ENCODE data around the gene SLCO3A1. TPM values are rescaled to one million over a fixed set of nuclear protein-coding genes. Genes with fewer than 3 reads are reported as not detected.

SLCO3A1 gene
- total and polyA plus RNA-seq, 2 of the 8 experiments (the other 6 are each of a cell fraction or from before 2014, with no cell fraction given) = 15.1 to 20.4 TPM

DNA sequence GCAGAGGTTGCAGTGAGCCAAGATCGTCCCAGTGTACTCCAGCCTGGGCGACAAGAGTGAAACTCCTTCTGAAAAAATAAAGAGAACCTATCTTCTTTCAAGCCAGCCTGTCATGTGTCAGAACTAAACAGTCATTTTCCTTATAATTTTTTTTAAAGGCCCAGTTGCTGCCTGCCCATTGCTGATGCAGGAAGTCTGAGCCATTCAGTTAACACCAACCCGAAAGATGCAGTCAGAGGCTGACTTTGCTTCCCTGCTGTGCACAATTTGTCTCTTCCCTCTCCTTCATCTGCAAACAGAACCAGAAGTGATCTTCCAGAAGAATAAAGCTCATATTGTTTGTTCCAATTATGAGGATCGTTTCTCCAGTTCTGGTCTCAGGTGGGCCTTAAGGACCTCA, 220.6 kb downstream of the SLCO3A1 start:
- TF ChIP-seq RAD21 (IDR thresholded peaks at IDR 0.05 in 1 of 2, conservative IDR thresholded peaks at IDR 0.05 in 1 of 2; ENCODE audit: low read depth in 2 of 2, low read length in 2 of 2) (no peak), EP300 (IDR thresholded peaks at IDR 0.05; ENCODE audit: borderline replicate concordance in 1 of 2, low read depth in 2 of 2, low read length in 2 of 2) (no peak), RFX5 (IDR thresholded peaks at IDR 0.05; ENCODE audit: borderline replicate concordance, low read depth, low read length) (no peak), SAP30 (IDR thresholded peaks at IDR 0.05; ENCODE audit: insufficient read depth, insufficient replicate concordance, low read length) (no peak)
- H2BK15ac ChIP-seq (ENCODE audit: low read length) = no peak overlapping the region
- H3K9me3 ChIP-seq (ENCODE audit: insufficient read depth in 2 of 2, low read depth in 1 of 2, low read length in 1 of 2) = no peaks in the 10 kb centered on the region
- H3K4me3 ChIP-seq (ENCODE audit: extremely low read depth in 1 of 4, insufficient read depth in 2 of 4, low read depth in 3 of 4, low read length in 4 of 4) = no peak overlapping the region
- H3K27me3 ChIP-seq (replicated peaks in 1 of 4; ENCODE audit: control insufficient read depth in 3 of 4, extremely low read depth in 1 of 4, insufficient read depth in 3 of 4, low read length in 3 of 4) = no peaks in the 10 kb centered on the region
- H3K4me1 ChIP-seq (replicated peaks in 1 of 4; ENCODE audit: control insufficient read depth in 3 of 4, insufficient read depth in 4 of 4, low read length in 3 of 4) = peaks cover 0 to 2% (median 0%) of the 10 kb centered on the region in 4 experiments; a peak in 4 of 7 replicates
- H3K79me2 ChIP-seq (ENCODE audit: control insufficient read depth in 1 of 2, insufficient read depth in 2 of 2, low read length in 2 of 2) = no peaks in the 10 kb centered on the region
- 83% methylated on average over 4 of the region's 4 CpGs; no CpG with 5 or more reads in 1 of the 2 experiments for WGBS, 2 experiments (ENCODE audit: extremely low coverage in 1 of 2, insufficient coverage in 1 of 2, insufficient read length in 1 of 2, insufficient replicate concordance in 2 of 2, low coverage in 1 of 2, low lambda C conversion rate in 2 of 2, missing lambda C conversion rate in 1 of 2)
- no peak overlapping the region for H2BK5ac ChIP-seq (ENCODE audit: low read depth, low read length)
- no peaks in the 10 kb centered on the region for H3K79me1 ChIP-seq (ENCODE audit: low read depth, low read length)
- CTCF ChIA-PET (ENCODE audit: partially characterized antibody) = interaction anchor here (0.6 to 9.3 kb wide), 5 partner anchors 10 to 368 kb away, joined by 3 to 79 read pairs (median 8); no protein-coding TSS in a partner anchor
- H3K14ac ChIP-seq (ENCODE audit: insufficient read length) = no peak overlapping the region
- no peak overlapping the region for H3K23ac ChIP-seq (ENCODE audit: insufficient read length)
- no peak overlapping the region for H4K91ac ChIP-seq (replicated peaks; ENCODE audit: insufficient read length, low read length)
- DNase-seq (ENCODE audit: low read depth in 1 of 2, low spot score in 2 of 2) (no peak), FAIRE-seq (no peak)
- H2BK120ac ChIP-seq (replicated peaks; ENCODE audit: low read depth, low read length) = no peak overlapping the region
- no peak overlapping the region for H2BK12ac ChIP-seq (ENCODE audit: low read depth, low read length)
- no peaks in the 10 kb centered on the region for H3K36me3 ChIP-seq (ENCODE audit: control insufficient read depth in 2 of 4, insufficient read depth in 4 of 4, low read length in 3 of 4)
- no peak overlapping the region for H3K27ac ChIP-seq (ENCODE audit: low read depth, low read length)
- H4K20me1 ChIP-seq (replicated peaks in 1 of 2; ENCODE audit: control insufficient read depth in 1 of 2, insufficient read depth in 2 of 2, low read length in 2 of 2) = no peaks in the 10 kb centered on the region
- no peak overlapping the region for H3K56ac ChIP-seq (replicated peaks; ENCODE audit: insufficient read length, low read depth, low read length)
- no peak overlapping the region for H3K4me2 ChIP-seq (ENCODE audit: insufficient read depth in 1 of 2, low read depth in 2 of 2, low read length in 2 of 2)
- no peaks in the 10 kb centered on the region for H3K23me2 ChIP-seq (ENCODE audit: low read depth, low read length)
- H2AFZ ChIP-seq (ENCODE audit: low read length) = no peak overlapping the region
- H2AK5ac ChIP-seq (ENCODE audit: low read depth, low read length) = no peak overlapping the region
- H2BK20ac ChIP-seq (ENCODE audit: low read length) = no peak overlapping the region
- no peak overlapping the region for H3K4ac ChIP-seq (replicated peaks; ENCODE audit: insufficient read length, low read depth, low read length)
- H3K9ac ChIP-seq (replicated peaks in 1 of 4; ENCODE audit: extremely low read depth in 1 of 4, low read depth in 3 of 4, low read length in 3 of 4) = no peak overlapping the region
- no peak overlapping the region for H4K8ac ChIP-seq (ENCODE audit: extremely low read depth, insufficient read depth, low read length)
- POLR2A ChIA-PET (ENCODE audit: partially characterized antibody) = no interaction called here
- H4K5ac ChIP-seq (ENCODE audit: insufficient read length, low read depth, low read length) = no peak overlapping the region
- H3K18ac ChIP-seq (ENCODE audit: extremely low read depth, low read length) = no peak overlapping the region
